ENCODE results near the gene EHMT1.
"Not testable (repeated sequence)": the region's sequence is repeated elsewhere in the genome, so short reads cannot be mapped to it uniquely, and the experiment has no call there.

The EHMT1 gene

GRCh38 chr9:137873858-137874362, 255.1 kb downstream of the EHMT1 start:
- DNase-seq (ENCODE audit: low read depth): no peak

DNA sequence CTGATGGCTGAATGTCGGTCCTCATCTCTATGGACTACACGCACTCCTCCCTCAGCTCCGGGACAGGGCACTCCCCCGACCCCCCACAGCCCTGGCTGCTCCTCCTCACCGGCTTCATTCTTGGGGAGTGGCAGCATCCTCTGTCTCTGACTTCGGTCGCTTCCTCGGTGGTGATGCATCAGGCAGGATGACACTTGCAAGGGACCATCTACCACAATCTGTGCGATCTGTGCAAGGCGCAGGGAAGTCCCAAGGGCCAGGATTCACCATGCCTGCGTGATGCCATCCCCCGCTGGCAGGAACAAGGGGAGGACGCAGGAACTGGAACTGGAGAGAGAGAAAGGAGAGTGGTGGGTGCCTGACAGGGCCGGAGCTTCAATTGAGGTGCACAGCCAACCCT, 256.5 kb downstream of the EHMT1 start:
- DNase-seq (ENCODE audit: low read depth): no peak

DNA sequence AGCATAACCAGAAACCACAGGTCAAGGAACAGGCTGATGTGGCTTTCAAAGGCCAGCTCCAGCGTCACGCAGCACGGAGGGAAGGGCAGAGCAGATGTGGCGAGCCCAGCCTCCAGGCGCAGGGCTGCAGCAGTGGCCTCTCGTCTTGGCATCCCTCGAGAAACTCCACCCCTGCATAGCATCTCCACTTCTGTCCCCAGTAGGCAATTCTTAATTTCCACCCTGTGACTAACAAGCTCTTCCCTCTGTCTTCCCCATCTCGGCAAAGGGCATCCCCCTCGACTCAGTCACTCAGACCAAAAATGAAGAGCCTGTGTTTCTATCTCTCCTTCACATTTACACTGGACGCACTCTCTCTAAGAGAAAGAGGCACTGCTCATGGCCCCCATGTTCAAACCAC, 257.0 kb downstream of the EHMT1 start:
- DNase-seq (ENCODE audit: low read depth): no peak

- no peak for DNase-seq (ENCODE audit: low read depth)
These were observed 257.5 kb downstream of the EHMT1 start for GRCh38 chr9:137876269-137876668.

DNA sequence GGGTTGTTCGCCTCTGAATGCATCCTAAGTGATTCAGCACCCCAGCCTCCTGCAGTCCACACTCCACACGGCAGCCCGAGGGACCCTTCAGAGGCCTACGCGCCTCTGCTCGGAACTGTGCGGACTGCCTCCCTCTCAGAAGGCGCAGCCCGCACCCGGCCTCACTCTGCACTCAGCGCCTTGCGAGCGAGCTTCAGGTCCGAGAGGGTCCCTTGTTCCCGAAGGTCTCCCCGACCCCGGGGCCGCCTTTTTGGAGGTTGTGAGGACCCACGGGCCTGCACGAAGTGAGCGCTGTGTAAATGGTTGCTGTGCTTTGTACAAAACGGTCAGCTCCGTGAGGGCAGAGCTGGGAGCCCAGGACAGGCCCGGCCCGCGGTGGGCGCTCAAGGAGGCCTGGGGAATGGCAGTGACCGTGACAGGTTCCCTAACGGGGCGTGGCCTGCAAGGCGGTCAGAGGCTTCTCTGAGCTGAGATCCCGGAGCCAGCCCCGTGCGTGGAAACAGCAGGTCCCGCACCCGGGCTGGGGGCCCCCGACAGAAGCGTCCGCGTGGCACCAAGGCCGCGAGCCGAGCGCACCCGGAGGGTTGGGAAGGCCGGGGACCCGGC, 258.1 kb downstream of the EHMT1 start:
- no peak for DNase-seq (ENCODE audit: low read depth)

- not testable (repeated sequence) for DNase-seq (ENCODE audit: low read depth)
These were observed 258.8 kb downstream of the EHMT1 start, which contains the start of gene CACNA1B for GRCh38 chr9:137877506-137878122. TSS of gene CACNA1B (plus strand) at chr9:137877782. CDS start at chr9:137877934, 152 bp downstream.

DNA sequence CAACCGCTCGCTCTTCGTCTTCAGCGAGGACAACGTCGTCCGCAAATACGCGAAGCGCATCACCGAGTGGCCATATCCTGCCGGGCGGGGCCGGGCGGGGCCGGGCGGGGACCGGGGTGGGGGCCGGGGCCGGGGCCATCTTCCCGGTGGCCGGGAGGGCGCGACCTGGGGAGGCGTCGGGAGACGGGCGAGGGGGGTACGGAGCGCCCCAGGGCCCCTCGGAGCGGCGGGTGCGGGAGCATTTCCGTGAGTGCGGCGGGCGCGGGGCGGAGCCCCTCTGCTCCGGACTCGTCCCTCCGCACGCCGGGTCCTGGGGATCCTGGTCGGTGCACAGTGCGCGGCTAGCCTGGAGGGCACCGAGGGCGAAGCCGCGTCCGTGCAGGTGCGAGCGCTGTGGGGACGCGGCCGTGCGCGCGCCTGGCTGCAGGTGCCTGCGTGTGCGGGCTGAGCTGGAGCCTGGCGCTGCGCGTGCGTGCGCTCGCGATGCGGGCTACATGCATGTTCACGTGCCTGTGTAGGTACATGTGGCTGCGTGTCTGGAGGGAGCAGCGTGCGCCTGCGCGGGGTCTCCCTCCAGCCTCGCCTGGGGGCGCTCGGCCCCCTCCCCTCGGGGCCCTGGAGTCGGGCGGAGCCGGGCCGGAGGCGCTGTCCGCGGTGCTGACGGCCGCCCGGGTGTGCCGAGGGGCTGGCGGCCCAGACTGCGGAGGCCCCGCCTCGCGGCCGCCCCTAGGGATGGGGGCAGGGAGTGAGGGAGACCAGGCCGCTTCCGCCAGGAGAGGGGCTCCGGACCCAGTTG, 259.5 kb downstream of the EHMT1 start:
- no peak for DNase-seq (ENCODE audit: low read depth)

GRCh38 chr9:137879052-137879451, 260.2 kb downstream of the EHMT1 start:
- no peak for DNase-seq (ENCODE audit: low read depth)

DNA sequence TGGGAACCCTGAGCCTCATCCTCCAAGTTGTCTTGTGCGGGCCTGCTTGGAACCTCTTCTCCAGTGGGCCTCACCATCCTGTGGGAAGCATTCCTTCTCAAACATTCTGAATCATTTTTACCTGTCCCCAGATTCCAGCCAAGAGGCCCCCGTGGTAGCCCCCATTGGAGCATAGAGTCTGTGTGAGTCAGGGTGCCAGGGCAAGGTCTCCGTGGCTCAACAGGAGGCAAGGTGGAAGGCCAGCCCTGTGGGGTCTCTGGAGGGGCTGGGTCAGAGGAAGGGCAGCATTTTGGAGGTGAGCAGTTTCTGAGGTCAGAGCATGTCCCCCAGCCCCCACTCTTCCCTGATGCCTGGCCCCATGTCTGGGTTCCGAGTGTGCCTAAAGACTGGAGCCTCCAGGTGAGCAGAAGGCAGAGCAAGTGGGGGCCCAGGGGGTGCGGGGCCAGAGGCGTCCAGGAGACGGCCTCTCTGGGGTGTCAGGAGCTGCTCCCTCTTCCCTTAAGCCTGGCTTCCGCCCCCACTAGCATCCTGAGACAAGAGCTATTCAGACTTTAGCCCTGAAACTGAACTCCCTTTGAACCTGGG, 260.9 kb downstream of the EHMT1 start:
- no peak for DNase-seq (ENCODE audit: low read depth)

- DNase-seq (ENCODE audit: low read depth): no peak
These were observed 261.6 kb downstream of the EHMT1 start for GRCh38 chr9:137880160-137880975.

DNA sequence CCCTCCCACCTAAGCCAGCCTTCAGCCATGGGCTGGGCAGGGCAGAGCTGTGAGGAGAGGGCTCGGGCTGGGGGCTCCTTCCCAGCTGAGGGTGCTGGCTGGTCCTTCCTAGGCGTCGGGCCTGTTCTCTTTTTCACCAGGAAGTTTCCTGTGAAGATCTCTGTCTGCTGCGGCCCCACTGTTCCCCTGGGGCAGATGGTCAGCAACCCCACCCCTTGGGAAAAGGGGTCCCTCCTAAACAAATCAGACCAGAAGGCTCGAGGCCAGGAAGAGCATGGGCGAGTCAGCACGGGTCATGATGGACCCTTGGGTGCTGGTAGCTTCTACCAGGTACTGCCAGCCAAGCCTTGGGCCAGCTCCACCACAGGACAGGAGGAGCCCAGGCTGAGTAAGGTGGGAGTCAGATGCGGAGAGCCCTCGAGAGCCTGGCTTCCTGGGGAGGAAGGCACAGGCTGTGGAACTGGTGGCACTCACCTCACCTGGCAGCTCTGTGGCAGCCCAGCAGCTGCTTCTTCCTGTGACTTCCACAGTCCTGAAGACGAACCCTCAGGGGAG, 262.2 kb downstream of the EHMT1 start:
- no peak for DNase-seq (ENCODE audit: low read depth)

DNA sequence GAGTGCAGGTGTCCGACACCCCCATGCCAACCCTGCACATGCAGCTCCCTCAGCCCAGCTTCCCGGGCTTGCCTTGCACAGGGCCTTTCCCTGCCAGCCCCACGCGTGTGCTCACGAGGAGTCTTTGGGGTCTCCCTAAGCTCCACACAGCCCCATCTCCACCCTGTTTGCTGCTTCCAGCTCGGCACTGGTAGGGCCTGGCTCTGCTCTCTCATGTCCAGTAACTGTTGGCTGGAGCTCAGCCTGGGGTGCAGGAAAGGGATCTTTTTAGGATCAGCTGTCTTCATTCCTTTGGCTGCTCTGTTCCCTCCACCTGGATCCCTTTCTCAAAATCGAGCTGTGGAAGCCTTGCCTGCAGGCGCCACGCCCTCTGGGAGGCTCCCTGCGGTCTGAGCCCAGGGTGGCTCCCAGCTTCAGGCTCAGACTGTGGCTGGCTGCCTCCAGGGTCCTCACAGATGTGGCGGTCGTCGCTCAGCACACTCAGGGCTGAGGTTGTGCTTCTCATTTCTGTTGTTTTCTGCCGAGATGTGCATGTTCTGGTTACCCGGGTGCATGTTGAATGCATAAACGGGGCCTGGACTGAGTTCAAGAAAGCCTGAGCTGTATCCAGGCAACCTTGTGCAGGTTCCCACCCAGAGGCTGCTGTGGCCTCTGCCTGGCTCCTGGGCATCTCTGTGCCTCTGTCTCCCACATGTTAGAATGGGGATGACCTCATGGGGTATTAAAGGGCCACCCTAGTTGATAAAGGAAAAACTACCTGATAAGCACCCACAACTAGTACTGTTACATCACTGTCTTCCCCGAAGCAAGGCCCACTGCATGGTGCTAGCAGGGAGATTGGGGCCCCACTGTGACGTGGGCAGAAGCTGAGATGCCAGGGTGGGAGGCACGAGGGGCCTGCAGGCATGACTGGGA, 263.0 kb downstream of the EHMT1 start:
- no peak for DNase-seq (ENCODE audit: low read depth)

DNA sequence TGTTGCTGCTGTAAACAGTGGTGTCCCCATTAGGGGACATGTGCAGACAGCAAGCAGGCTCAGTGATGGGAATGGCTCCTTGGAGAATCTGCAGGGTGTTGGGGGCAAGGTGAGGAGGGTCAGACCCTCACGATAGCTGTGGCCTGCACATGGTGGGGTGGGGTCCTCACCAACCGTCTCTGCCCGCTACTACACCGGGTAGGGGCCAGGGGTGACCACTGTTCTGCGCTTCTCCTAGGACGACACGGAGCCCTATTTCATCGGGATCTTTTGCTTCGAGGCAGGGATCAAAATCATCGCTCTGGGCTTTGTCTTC, 263.7 kb downstream of the EHMT1 start:
- no peak for DNase-seq (ENCODE audit: low read depth)

DNA sequence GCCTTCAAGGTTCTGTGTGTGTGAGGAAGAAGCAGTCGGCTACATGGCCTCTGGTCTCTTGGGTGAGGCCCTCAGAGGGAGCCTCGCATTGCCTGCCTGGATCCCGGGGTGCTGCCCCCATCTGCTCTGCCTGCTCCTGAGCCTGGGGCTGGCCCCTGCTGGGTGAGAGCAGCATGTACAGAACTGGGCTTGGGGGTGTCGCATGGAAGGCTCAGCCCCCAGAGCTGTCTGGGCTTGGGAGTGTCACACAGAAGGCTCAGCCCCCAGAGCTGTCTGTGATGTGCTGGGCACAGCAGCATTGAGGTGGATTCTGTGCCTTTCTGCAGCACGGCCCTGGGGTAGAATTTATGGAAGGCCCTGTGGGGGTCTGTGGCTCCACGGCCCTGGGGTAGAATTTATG, 265.2 kb downstream of the EHMT1 start:
- DNase-seq (ENCODE audit: low read depth): not testable (repeated sequence)

- not testable (repeated sequence) for DNase-seq (ENCODE audit: low read depth)
These were observed 265.7 kb downstream of the EHMT1 start for GRCh38 chr9:137884547-137884946.

DNA sequence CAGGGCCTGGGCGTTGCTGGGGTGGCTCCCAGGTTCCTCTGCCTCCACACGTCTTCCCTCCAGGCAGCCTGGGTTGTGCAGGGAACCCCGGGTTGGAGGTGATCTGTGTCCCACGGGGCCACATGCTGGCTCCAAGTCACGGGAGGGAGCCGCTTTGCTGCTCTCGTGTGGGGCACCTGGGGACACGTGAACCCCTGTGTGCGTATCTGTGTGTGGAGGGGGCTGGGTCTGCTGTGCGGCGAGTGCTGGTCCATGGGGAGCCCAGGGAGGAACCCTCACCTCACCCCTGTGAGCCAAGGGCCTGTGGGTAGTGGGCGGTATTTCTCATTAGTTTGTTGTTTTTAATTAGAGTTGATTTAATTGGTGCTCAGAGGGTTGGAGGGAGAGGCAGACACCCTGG, 266.3 kb downstream of the EHMT1 start:
- DNase-seq (ENCODE audit: low read depth): not testable (repeated sequence)
